ENCODE measurements around the gene TOP3B. TPM values are rescaled to one million over a fixed set of nuclear protein-coding genes. Genes with fewer than 3 reads are reported as not detected.

TOP3B gene
- total and polyA plus RNA-seq, 9 of the 15 experiments (the other 6 are each of a cell fraction or from before 2014, with no cell fraction given), result 3.0 to 188 (median 112) TPM

GRCh38 chr22:21960200-21961126 is 22.1 kb downstream of the TOP3B start (continued):
- TF ChIP-seq, protein P1, sequence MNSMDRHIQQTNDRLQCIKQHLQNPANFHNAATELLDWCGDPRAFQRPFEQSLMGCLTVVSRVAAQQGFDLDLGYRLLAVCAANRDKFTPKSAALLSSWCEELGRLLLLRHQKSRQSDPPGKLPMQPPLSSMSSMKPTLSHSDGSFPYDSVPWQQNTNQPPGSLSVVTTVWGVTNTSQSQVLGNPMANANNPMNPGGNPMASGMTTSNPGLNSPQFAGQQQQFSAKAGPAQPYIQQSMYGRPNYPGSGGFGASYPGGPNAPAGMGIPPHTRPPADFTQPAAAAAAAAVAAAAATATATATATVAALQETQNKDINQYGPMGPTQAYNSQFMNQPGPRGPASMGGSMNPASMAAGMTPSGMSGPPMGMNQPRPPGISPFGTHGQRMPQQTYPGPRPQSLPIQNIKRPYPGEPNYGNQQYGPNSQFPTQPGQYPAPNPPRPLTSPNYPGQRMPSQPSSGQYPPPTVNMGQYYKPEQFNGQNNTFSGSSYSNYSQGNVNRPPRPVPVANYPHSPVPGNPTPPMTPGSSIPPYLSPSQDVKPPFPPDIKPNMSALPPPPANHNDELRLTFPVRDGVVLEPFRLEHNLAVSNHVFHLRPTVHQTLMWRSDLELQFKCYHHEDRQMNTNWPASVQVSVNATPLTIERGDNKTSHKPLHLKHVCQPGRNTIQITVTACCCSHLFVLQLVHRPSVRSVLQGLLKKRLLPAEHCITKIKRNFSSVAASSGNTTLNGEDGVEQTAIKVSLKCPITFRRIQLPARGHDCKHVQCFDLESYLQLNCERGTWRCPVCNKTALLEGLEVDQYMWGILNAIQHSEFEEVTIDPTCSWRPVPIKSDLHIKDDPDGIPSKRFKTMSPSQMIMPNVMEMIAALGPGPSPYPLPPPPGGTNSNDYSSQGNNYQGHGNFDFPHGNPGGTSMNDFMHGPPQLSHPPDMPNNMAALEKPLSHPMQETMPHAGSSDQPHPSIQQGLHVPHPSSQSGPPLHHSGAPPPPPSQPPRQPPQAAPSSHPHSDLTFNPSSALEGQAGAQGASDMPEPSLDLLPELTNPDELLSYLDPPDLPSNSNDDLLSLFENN (IDR thresholded peaks at IDR 0.05; ENCODE audit: low read depth in 2 of 2, low read length in 2 of 2), result no peak
- 0 out of 2 replicates have a peak, but pooled peaks have one; percentile 7 for TF ChIP-seq KLF1 (tag; IDR thresholded peaks at IDR 0.05)
- 0 out of 2 replicates have a peak, but pooled peaks have one; percentile 4 for TF ChIP-seq ZNF561 (CRISPR knock-in tag; conservative IDR thresholded peaks at IDR 0.05)
- TF ChIP-seq SPI1 (IDR thresholded peaks at IDR 0.05; ENCODE audit: borderline replicate concordance, low read depth, low read length), result peak; percentile 46; the same call in 1 of the 2 replicates
- no peak for TF ChIP-seq ZBTB33 (CRISPR knock-in tag; IDR thresholded peaks at IDR 0.05)
- TF ChIP-seq ZNF408 (CRISPR knock-in tag; IDR thresholded peaks at IDR 0.05; ENCODE audit: low read depth), result no peak
- no peak for TF ChIP-seq NFRKB (IDR thresholded peaks at IDR 0.05; ENCODE audit: low read depth)
- TF ChIP-seq, protein P2, sequence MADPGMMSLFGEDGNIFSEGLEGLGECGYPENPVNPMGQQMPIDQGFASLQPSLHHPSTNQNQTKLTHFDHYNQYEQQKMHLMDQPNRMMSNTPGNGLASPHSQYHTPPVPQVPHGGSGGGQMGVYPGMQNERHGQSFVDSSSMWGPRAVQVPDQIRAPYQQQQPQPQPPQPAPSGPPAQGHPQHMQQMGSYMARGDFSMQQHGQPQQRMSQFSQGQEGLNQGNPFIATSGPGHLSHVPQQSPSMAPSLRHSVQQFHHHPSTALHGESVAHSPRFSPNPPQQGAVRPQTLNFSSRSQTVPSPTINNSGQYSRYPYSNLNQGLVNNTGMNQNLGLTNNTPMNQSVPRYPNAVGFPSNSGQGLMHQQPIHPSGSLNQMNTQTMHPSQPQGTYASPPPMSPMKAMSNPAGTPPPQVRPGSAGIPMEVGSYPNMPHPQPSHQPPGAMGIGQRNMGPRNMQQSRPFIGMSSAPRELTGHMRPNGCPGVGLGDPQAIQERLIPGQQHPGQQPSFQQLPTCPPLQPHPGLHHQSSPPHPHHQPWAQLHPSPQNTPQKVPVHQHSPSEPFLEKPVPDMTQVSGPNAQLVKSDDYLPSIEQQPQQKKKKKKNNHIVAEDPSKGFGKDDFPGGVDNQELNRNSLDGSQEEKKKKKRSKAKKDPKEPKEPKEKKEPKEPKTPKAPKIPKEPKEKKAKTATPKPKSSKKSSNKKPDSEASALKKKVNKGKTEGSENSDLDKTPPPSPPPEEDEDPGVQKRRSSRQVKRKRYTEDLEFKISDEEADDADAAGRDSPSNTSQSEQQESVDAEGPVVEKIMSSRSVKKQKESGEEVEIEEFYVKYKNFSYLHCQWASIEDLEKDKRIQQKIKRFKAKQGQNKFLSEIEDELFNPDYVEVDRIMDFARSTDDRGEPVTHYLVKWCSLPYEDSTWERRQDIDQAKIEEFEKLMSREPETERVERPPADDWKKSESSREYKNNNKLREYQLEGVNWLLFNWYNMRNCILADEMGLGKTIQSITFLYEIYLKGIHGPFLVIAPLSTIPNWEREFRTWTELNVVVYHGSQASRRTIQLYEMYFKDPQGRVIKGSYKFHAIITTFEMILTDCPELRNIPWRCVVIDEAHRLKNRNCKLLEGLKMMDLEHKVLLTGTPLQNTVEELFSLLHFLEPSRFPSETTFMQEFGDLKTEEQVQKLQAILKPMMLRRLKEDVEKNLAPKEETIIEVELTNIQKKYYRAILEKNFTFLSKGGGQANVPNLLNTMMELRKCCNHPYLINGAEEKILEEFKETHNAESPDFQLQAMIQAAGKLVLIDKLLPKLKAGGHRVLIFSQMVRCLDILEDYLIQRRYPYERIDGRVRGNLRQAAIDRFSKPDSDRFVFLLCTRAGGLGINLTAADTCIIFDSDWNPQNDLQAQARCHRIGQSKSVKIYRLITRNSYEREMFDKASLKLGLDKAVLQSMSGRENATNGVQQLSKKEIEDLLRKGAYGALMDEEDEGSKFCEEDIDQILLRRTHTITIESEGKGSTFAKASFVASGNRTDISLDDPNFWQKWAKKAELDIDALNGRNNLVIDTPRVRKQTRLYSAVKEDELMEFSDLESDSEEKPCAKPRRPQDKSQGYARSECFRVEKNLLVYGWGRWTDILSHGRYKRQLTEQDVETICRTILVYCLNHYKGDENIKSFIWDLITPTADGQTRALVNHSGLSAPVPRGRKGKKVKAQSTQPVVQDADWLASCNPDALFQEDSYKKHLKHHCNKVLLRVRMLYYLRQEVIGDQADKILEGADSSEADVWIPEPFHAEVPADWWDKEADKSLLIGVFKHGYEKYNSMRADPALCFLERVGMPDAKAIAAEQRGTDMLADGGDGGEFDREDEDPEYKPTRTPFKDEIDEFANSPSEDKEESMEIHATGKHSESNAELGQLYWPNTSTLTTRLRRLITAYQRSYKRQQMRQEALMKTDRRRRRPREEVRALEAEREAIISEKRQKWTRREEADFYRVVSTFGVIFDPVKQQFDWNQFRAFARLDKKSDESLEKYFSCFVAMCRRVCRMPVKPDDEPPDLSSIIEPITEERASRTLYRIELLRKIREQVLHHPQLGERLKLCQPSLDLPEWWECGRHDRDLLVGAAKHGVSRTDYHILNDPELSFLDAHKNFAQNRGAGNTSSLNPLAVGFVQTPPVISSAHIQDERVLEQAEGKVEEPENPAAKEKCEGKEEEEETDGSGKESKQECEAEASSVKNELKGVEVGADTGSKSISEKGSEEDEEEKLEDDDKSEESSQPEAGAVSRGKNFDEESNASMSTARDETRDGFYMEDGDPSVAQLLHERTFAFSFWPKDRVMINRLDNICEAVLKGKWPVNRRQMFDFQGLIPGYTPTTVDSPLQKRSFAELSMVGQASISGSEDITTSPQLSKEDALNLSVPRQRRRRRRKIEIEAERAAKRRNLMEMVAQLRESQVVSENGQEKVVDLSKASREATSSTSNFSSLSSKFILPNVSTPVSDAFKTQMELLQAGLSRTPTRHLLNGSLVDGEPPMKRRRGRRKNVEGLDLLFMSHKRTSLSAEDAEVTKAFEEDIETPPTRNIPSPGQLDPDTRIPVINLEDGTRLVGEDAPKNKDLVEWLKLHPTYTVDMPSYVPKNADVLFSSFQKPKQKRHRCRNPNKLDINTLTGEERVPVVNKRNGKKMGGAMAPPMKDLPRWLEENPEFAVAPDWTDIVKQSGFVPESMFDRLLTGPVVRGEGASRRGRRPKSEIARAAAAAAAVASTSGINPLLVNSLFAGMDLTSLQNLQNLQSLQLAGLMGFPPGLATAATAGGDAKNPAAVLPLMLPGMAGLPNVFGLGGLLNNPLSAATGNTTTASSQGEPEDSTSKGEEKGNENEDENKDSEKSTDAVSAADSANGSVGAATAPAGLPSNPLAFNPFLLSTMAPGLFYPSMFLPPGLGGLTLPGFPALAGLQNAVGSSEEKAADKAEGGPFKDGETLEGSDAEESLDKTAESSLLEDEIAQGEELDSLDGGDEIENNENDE (IDR thresholded peaks at IDR 0.05; ENCODE audit: low read depth, low read length), result peak; percentile 50
